Measurements from ENCODE around the gene LIPG.
"Not testable (repeated sequence)": the region's sequence is repeated elsewhere in the genome, so short reads cannot be mapped to it uniquely, and the experiment has no call there.

Gene LIPG

GRCh38 chr18:49579041-49579440 lies 17.2 kb downstream of the LIPG start:
- not testable (repeated sequence) for DNase-seq

GRCh38 chr18:49579583-49579982 lies 17.7 kb downstream of the LIPG start:
- not testable (repeated sequence) for DNase-seq

- no peak for DNase-seq
Observed at GRCh38 chr18:49580279-49580678, 18.4 kb downstream of the LIPG start.

GRCh38 chr18:49581371-49581770 lies 19.5 kb downstream of the LIPG start:
- DNase-seq = no peak

GRCh38 chr18:49582579-49582978 lies 20.7 kb downstream of the LIPG start:
- DNase-seq = no peak

GRCh38 chr18:49584394-49584793 lies 22.5 kb downstream of the LIPG start:
- no peak for DNase-seq

GRCh38 chr18:49584951-49585350 lies 23.1 kb downstream of the LIPG start:
- DNase-seq = not testable (repeated sequence)

GRCh38 chr18:49585781-49586663 lies 24.2 kb downstream of the LIPG start:
- no peak for DNase-seq

GRCh38 chr18:49588171-49588570 lies 26.3 kb downstream of the LIPG start:
- no peak for DNase-seq

- DNase-seq = no peak
Observed at GRCh38 chr18:49588971-49589370, 27.1 kb downstream of the LIPG start.

GRCh38 chr18:49590608-49591007 lies 28.8 kb downstream of the LIPG start:
- DNase-seq = no peak

- no peak for DNase-seq
Observed at GRCh38 chr18:49591271-49591670, 29.4 kb downstream of the LIPG start.

- DNase-seq = no peak
Observed at GRCh38 chr18:49591775-49592174, 29.9 kb downstream of the LIPG start.

GRCh38 chr18:49596687-49597086 lies 34.8 kb downstream of the LIPG start:
- DNase-seq = no peak

GRCh38 chr18:49597157-49597931 lies 35.5 kb downstream of the LIPG start:
- no peak for DNase-seq

GRCh38 chr18:49601211-49601610 lies 39.4 kb downstream of the LIPG start:
- no peak for DNase-seq

GRCh38 chr18:49608366-49609255 lies 46.8 kb downstream of the LIPG start:
- DNase-seq = no peak

GRCh38 chr18:49609256-49610021 lies 47.6 kb downstream of the LIPG start:
- no peak for DNase-seq

- DNase-seq = no peak
Observed at GRCh38 chr18:49610022-49610445, 48.2 kb downstream of the LIPG start.

- no peak for DNase-seq
Observed at GRCh38 chr18:49611316-49611715, 49.5 kb downstream of the LIPG start.

GRCh38 chr18:49612515-49613033 lies 50.7 kb downstream of the LIPG start:
- DNase-seq = no peak

- no peak for DNase-seq
Observed at GRCh38 chr18:49613141-49613640, 51.3 kb downstream of the LIPG start.

Measured in 8988T (cell line).